Epithelial cell of esophagus (primary cell): ENCODE data around the gene SCN3B.

Source experiments
- DNase-seq: peaks from one replicate; pipeline ENCODE4 v3.0.0; 2010; ENCODE audit warnings: low read depth
- H3K4me3 ChIP-seq: 2 replicates; pipeline ENCODE4 v1.5.1; 2011; ENCODE audit warnings: mild to moderate bottlenecking, low read length, control low read depth
- CTCF ChIP-seq: IDR thresholded peaks from 2 replicates; pipeline ENCODE4 v1.5.1; 2011; ENCODE audit warnings: low read depth, mild to moderate bottlenecking, low read length, control low read depth, inconsistent platforms; ENCODE audit not compliant: insufficient read depth; ENCODE audit errors: missing control alignments

The SCN3B gene

GRCh38 chr11:123642435-123642834 lies 12.0 kb downstream of the SCN3B start:
- no peak overlapping the region for H3K4me3 ChIP-seq
- no peak for TF ChIP-seq CTCF
- DNase-seq: no peak

- no peak for DNase-seq
- no peak overlapping the region for H3K4me3 ChIP-seq
- no peak for TF ChIP-seq CTCF
Measured at GRCh38 chr11:123641495-123641840, 13.0 kb downstream of the SCN3B start.

- TF ChIP-seq CTCF: peak; percentile 87
- no peak overlapping the region for H3K4me3 ChIP-seq
Measured at GRCh38 chr11:123640677-123641494, 13.5 kb downstream of the SCN3B start.

GRCh38 chr11:123640029-123640428 lies 14.4 kb downstream of the SCN3B start:
- no peak for DNase-seq
- no peak for TF ChIP-seq CTCF
- H3K4me3 ChIP-seq: no peak overlapping the region

More at GRCh38 chr11:123640677-123641494, 13.5 kb downstream of the SCN3B start:
- peak; percentile 49 for DNase-seq

- TF ChIP-seq CTCF: no peak
- DNase-seq: no peak
- H3K4me3 ChIP-seq: no peak overlapping the region
Measured at GRCh38 chr11:123630126-123630608, 24.3 kb downstream of the SCN3B start.

GRCh38 chr11:123628936-123629683 lies 25.3 kb downstream of the SCN3B start:
- TF ChIP-seq CTCF: no peak
- no peak overlapping the region for H3K4me3 ChIP-seq
- DNase-seq: no peak

GRCh38 chr11:123624974-123625373 lies 29.4 kb downstream of the SCN3B start:
- no peak overlapping the region for H3K4me3 ChIP-seq
- no peak for TF ChIP-seq CTCF
- peak; percentile 8 for DNase-seq
